Neural cell (in vitro differentiated cells): Measurements from ENCODE around the gene REM2.

Source experiments
- EP300 ChIP-seq: fragments of 450-650 bp; conservative IDR thresholded peaks from 2 replicates; pipeline ENCODE4 v1.6.1; 2014; ENCODE audit warnings: antibody characterized with exemption, mild to moderate bottlenecking, moderate library complexity; ENCODE audit not compliant: poor library complexity, severe bottlenecking
- EZH2 ChIP-seq: fragments of 200-600, 300-800 bp; shearing (Covaris generic), sonication (generic); IDR thresholded peaks from 2 replicates; pipeline ENCODE4 v1.6.1; 2014; ENCODE audit warnings: antibody characterized with exemption, low read length, borderline replicate concordance, mild to moderate bottlenecking; ENCODE audit not compliant: insufficient read depth, poor library complexity, severe bottlenecking
- POLR2AphosphoS5 ChIP-seq: IDR thresholded peaks from 2 replicates; pipeline ENCODE4 v1.6.1; 2012
- RAD21 ChIP-seq: fragments of 450-650 bp; conservative IDR thresholded peaks from 2 replicates; pipeline ENCODE4 v1.6.1; 2014; ENCODE audit warnings: antibody characterized with exemption, mild to moderate bottlenecking, moderate library complexity
- SMC3 ChIP-seq: fragments of 450-650 bp; conservative IDR thresholded peaks from 2 replicates; pipeline ENCODE4 v1.6.1; 2014; ENCODE audit warnings: antibody characterized with exemption, mild to moderate bottlenecking, moderate library complexity; ENCODE audit not compliant: poor library complexity
- TAF1 ChIP-seq: IDR thresholded peaks from 2 replicates; pipeline ENCODE4 v1.6.1; 2012; ENCODE audit warnings: low read depth
- TF ChIP-seq, protein P1 (sequence below): fragments of 450-650 bp; IDR thresholded peaks from 2 replicates; pipeline ENCODE4 v1.5.1; 2014; ENCODE audit warnings: antibody characterized with exemption, mild to moderate bottlenecking, moderate library complexity; ENCODE audit not compliant: poor library complexity, severe bottlenecking
- TF ChIP-seq, protein P2 (sequence below): IDR thresholded peaks from 2 replicates; pipeline ENCODE4 v1.6.1; 2012; ENCODE audit warnings: borderline replicate concordance

DNA sequence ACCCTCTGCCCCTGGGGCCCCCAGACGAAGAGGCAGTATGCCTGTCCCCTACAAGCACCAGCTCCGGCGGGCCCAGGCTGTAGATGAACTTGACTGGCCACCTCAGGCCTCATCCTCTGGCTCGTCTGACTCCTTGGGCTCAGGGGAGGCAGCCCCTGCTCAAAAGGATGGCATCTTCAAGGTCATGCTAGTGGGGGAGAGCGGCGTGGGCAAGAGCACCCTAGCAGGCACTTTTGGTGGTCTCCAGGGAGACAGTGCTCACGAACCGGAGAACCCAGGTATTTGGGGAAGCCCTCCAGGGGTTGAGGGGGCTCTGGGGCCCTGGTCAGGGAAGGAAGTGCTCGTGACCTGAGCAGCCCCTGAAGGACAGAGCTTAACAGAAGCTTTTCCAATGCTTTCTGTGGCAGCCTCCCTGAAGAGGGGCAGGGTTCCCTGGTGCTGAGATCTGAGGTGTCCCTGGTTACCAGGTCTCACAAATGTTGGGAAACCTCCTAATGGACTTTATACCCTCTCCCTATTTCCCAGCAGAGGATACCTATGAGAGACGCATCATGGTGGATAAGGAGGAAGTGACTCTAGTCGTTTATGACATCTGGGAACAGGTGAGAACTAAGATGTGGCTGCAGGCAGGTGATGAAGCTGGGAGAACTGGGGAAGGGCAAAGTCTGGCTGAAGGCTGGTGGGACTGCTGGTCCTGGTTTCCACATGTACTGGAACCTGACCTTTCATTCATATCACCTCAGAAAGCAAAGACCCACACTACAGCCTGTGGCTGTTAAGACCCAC, 1.9 kb downstream of the REM2 start:
- TF ChIP-seq EP300 = no peak
- TF ChIP-seq, protein P1, sequence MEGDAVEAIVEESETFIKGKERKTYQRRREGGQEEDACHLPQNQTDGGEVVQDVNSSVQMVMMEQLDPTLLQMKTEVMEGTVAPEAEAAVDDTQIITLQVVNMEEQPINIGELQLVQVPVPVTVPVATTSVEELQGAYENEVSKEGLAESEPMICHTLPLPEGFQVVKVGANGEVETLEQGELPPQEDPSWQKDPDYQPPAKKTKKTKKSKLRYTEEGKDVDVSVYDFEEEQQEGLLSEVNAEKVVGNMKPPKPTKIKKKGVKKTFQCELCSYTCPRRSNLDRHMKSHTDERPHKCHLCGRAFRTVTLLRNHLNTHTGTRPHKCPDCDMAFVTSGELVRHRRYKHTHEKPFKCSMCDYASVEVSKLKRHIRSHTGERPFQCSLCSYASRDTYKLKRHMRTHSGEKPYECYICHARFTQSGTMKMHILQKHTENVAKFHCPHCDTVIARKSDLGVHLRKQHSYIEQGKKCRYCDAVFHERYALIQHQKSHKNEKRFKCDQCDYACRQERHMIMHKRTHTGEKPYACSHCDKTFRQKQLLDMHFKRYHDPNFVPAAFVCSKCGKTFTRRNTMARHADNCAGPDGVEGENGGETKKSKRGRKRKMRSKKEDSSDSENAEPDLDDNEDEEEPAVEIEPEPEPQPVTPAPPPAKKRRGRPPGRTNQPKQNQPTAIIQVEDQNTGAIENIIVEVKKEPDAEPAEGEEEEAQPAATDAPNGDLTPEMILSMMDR = no peak
- TF ChIP-seq TAF1 = no peak
- no peak for TF ChIP-seq SMC3
- no peak for TF ChIP-seq POLR2AphosphoS5
- TF ChIP-seq, protein P2, sequence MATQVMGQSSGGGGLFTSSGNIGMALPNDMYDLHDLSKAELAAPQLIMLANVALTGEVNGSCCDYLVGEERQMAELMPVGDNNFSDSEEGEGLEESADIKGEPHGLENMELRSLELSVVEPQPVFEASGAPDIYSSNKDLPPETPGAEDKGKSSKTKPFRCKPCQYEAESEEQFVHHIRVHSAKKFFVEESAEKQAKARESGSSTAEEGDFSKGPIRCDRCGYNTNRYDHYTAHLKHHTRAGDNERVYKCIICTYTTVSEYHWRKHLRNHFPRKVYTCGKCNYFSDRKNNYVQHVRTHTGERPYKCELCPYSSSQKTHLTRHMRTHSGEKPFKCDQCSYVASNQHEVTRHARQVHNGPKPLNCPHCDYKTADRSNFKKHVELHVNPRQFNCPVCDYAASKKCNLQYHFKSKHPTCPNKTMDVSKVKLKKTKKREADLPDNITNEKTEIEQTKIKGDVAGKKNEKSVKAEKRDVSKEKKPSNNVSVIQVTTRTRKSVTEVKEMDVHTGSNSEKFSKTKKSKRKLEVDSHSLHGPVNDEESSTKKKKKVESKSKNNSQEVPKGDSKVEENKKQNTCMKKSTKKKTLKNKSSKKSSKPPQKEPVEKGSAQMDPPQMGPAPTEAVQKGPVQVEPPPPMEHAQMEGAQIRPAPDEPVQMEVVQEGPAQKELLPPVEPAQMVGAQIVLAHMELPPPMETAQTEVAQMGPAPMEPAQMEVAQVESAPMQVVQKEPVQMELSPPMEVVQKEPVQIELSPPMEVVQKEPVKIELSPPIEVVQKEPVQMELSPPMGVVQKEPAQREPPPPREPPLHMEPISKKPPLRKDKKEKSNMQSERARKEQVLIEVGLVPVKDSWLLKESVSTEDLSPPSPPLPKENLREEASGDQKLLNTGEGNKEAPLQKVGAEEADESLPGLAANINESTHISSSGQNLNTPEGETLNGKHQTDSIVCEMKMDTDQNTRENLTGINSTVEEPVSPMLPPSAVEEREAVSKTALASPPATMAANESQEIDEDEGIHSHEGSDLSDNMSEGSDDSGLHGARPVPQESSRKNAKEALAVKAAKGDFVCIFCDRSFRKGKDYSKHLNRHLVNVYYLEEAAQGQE = no peak
- no peak for TF ChIP-seq RAD21
- TF ChIP-seq EZH2 = no peak
